ENCODE data around the gene BCAM. TPM values are rescaled to one million over a fixed set of nuclear protein-coding genes. Genes with fewer than 3 reads are reported as not detected.
"Not testable (repeated sequence)": the region's sequence is repeated elsewhere in the genome, so short reads cannot be mapped to it uniquely, and the experiment has no call there.

Gene BCAM
- total RNA-seq, 1 donor from 2014 or later = 42.3 TPM

GRCh38 chr19:44848036-44848811, 39.3 kb downstream of the BCAM start:
- DNase-seq (ENCODE audit: low spot score) = no peak

GRCh38 chr19:44848812-44849447, 40.0 kb downstream of the BCAM start:
- DNase-seq (ENCODE audit: low spot score) = no peak

- DNase-seq (ENCODE audit: low spot score) = no peak
Observed at GRCh38 chr19:44850641-44851109, 41.8 kb downstream of the BCAM start.

GRCh38 chr19:44851427-44851826, 42.5 kb downstream of the BCAM start:
- no peak for DNase-seq (ENCODE audit: low spot score)

- no peak for DNase-seq (ENCODE audit: low spot score)
Observed at GRCh38 chr19:44855606-44856005, 46.7 kb downstream of the BCAM start.

- DNase-seq (ENCODE audit: low spot score) = no peak
Observed at GRCh38 chr19:44856421-44857083, 47.6 kb downstream of the BCAM start.

GRCh38 chr19:44857837-44858236, 48.9 kb downstream of the BCAM start:
- no peak for DNase-seq (ENCODE audit: low spot score)

GRCh38 chr19:44861576-44861975, 52.7 kb downstream of the BCAM start:
- DNase-seq (ENCODE audit: low spot score) = not testable (repeated sequence)

- DNase-seq (ENCODE audit: low spot score) = no peak
Observed at GRCh38 chr19:44863990-44864389, 55.1 kb downstream of the BCAM start.

GRCh38 chr19:44865196-44865767, 56.4 kb downstream of the BCAM start:
- DNase-seq (ENCODE audit: low spot score) = no peak

GRCh38 chr19:44866664-44867063, 57.8 kb downstream of the BCAM start:
- no peak for DNase-seq (ENCODE audit: low spot score)

- DNase-seq (ENCODE audit: low spot score) = no peak
Observed at GRCh38 chr19:44867578-44867977, 58.7 kb downstream of the BCAM start.

- no peak for DNase-seq (ENCODE audit: low spot score)
Observed at GRCh38 chr19:44869733-44870470, 61.0 kb downstream of the BCAM start.

Other genes with a start within 250 kb of the BCAM start
- not detected for gene IGSF23, start 195.5 kb upstream of the BCAM start, total RNA-seq
- 30.3 TPM for gene PVR, start 165.2 kb upstream of the BCAM start, total RNA-seq
- 3.7 TPM for gene CEACAM19, start 137.6 kb upstream of the BCAM start, total RNA-seq
- gene CEACAM16, start 110.0 kb upstream of the BCAM start, total RNA-seq = not detected
- gene BCL3, start 60.4 kb upstream of the BCAM start, total RNA-seq = 73.8 TPM
- not detected for gene CBLC, start 31.2 kb upstream of the BCAM start, total RNA-seq
- 103 TPM for gene NECTIN2, start 37.2 kb downstream of the BCAM start, total RNA-seq
- gene TOMM40, start 82.2 kb downstream of the BCAM start, total RNA-seq = 60.5 TPM
- gene APOE, start 96.7 kb downstream of the BCAM start, total RNA-seq = 162 TPM
- 32.3 TPM for gene APOC1, start 105.5 kb downstream of the BCAM start, total RNA-seq
- not detected for gene APOC4, start 133.1 kb downstream of the BCAM start, total RNA-seq
- gene APOC2, start 136.9 kb downstream of the BCAM start, total RNA-seq = 1.8 TPM
- 109 TPM for gene CLPTM1, start 146.3 kb downstream of the BCAM start, total RNA-seq
- 17.7 TPM for gene RELB, start 192.4 kb downstream of the BCAM start, total RNA-seq
- 78.3 TPM for gene CLASRP, start 229.9 kb downstream of the BCAM start, total RNA-seq